HepG2 (cell line): ENCODE measurements around the gene NOP58. TPM values are rescaled to one million over a fixed set of nuclear protein-coding genes. Genes with fewer than 3 reads are reported as not detected.

Source experiments
- ATF3 ChIP-seq: sonication (generic); formaldehyde crosslinking; IDR thresholded peaks from 2 replicates; pipeline ENCODE4 v1.4.0; 2020; ENCODE audit warnings: missing genetic modification reagents
- EZH2 ChIP-seq: conservative IDR thresholded peaks from 2 replicates; pipeline ENCODE4 v1.6.1; 2012; ENCODE audit warnings: mild to moderate bottlenecking, low read depth, low read length, moderate library complexity
- GFI1 ChIP-seq: sonication (generic); formaldehyde crosslinking; IDR thresholded peaks from 2 replicates; pipeline ENCODE4 v1.5.0; 2020; ENCODE audit warnings: missing genetic modification reagents, mild to moderate bottlenecking, borderline replicate concordance
- KIAA2018 ChIP-seq: sonication (generic); formaldehyde crosslinking; IDR thresholded peaks from 2 replicates; pipeline ENCODE4 v1.5.0; 2020; ENCODE audit warnings: mild to moderate bottlenecking, missing genetic modification reagents, borderline replicate concordance
- MED1 ChIP-seq: sonication (generic); formaldehyde crosslinking; IDR thresholded peaks from 2 replicates; pipeline ENCODE4 v1.4.0; 2020; ENCODE audit warnings: missing genetic modification reagents
- MYC ChIP-seq: sonication (generic); formaldehyde crosslinking; IDR thresholded peaks from 2 replicates; pipeline ENCODE4 v1.9.0; 2021; ENCODE audit warnings: missing genetic modification reagents, borderline replicate concordance
- PAX8 ChIP-seq: sonication (generic); formaldehyde crosslinking; IDR thresholded peaks from 2 replicates; pipeline ENCODE4 v1.8.0; 2022; ENCODE audit warnings: mild to moderate bottlenecking, missing genetic modification reagents, borderline replicate concordance
- PHF21A ChIP-seq: sonication (generic); formaldehyde crosslinking; IDR thresholded peaks from 2 replicates; pipeline ENCODE4 v1.5.0; 2020; ENCODE audit warnings: mild to moderate bottlenecking, missing genetic modification reagents
- RNF2 ChIP-seq: fragments of 450-650 bp; conservative IDR thresholded peaks from 2 replicates; pipeline ENCODE4 v1.6.1; 2016; ENCODE audit warnings: low read depth
- TCF12 ChIP-seq, 2 experiments: fragments of 450-650 bp in 1 of 2; sonication (generic) in 1 of 2; formaldehyde crosslinking in 1 of 2; IDR thresholded peaks; 2 replicates each; pipeline versions ENCODE4 v1.6.1 to v1.8.0; 2017 to 2022; ENCODE audit warnings: antibody characterized with exemption in 1 of 2, mild to moderate bottlenecking in 1 of 2, missing genetic modification reagents in 1 of 2, moderate library complexity in 1 of 2
- TFDP1 ChIP-seq: IDR thresholded peaks from 2 replicates; pipeline ENCODE4 v1.6.1; 2016; ENCODE audit warnings: missing compliant biosample characterization, missing genetic modification reagents, borderline replicate concordance
- ZFP1 ChIP-seq: IDR thresholded peaks from 2 replicates; pipeline ENCODE4 v1.6.1; 2016
- ZNF232 ChIP-seq: sonication (generic); formaldehyde crosslinking; IDR thresholded peaks from 2 replicates; pipeline ENCODE4 v1.4.0; 2020; ENCODE audit warnings: missing genetic modification reagents, borderline replicate concordance
- ZNF317 ChIP-seq: sonication (generic); formaldehyde crosslinking; IDR thresholded peaks from 2 replicates; pipeline ENCODE4 v1.5.0; 2020; ENCODE audit warnings: mild to moderate bottlenecking, missing genetic modification reagents
- ZNF547 ChIP-seq: sonication (generic); formaldehyde crosslinking; IDR thresholded peaks from 2 replicates; pipeline ENCODE4 v1.5.1; 2020; ENCODE audit warnings: mild to moderate bottlenecking, missing genetic modification reagents
- ZNF589 ChIP-seq: sonication (generic); formaldehyde crosslinking; conservative IDR thresholded peaks from 2 replicates; pipeline ENCODE4 v1.8.0; 2022; ENCODE audit warnings: mild to moderate bottlenecking, moderate library complexity, missing genetic modification reagents
- polyA plus RNA-seq, 8 experiments: library from polyadenylated mRNA; depleted of rRNA in 3 of 8; stranded (reverse) in 7 of 8; unstranded in 1 of 8; fragments of >200 nt; fragmentation: Illumina TruSeq in 4 of 8; extraction: Trizol in 4 of 8; gene quantifications; 2 replicates each; pipeline versions ENCODE4 v1.2.1 to v1.2.3, GENCODE V29; 2011 to 2016; ENCODE audit warnings: low read depth in 4 of 8, missing spikeins in 1 of 8, mixed read lengths in 1 of 8; ENCODE audit not compliant: insufficient read depth in 1 of 8
- total RNA-seq, 5 experiments: library from RNA; depleted of rRNA; stranded (reverse); fragments of >200 nt; fragmentation: Illumina TruSeq; extraction: Trizol; gene quantifications; 2 replicates each; pipeline ENCODE4 v1.2.3, GENCODE V29; 2016; ENCODE audit warnings: low read depth in 1 of 5

The NOP58 gene
- total and polyA plus RNA-seq, 2 of the 13 experiments (the other 11 are each of a cell fraction or from before 2014, with no cell fraction given) = 74.9 to 203 TPM

GRCh38 chr2:202339071-202339870, 73.7 kb downstream of the NOP58 start (continued):
- TF ChIP-seq KIAA2018 (CRISPR knock-in tag) (no peak), ZNF547 (CRISPR knock-in tag) (no peak), MED1 (0 out of 2 replicates have a peak, but pooled peaks have one; percentile 24), ZNF589 (CRISPR knock-in tag) (0 out of 2 replicates have a peak, but pooled peaks have one; percentile 16), PAX8 (no peak), ZNF232 (CRISPR knock-in tag) (no peak), ATF3 (CRISPR knock-in tag) (peak; percentile 30; the same call in 1 of the 2 replicates), MYC (CRISPR knock-in tag) (peak; percentile 52; the same call in 1 of the 2 replicates), TCF12 (IDR thresholded peaks at IDR 0.05) (no peak), TCF12 (CRISPR knock-in tag; IDR thresholded peaks at IDR 0.05) (no peak), ZNF317 (CRISPR knock-in tag) (peak; percentile 73), ZFP1 (CRISPR knock-in tag) (no peak), TFDP1 (CRISPR knock-in tag) (peak; percentile 57; the same call in 1 of the 2 replicates), EZH2 (no peak), RNF2 (peak; percentile 72), PHF21A (0 out of 2 replicates have a peak, but pooled peaks have one; percentile 15), GFI1 (CRISPR knock-in tag) (peak; percentile 37; the same call in 1 of the 2 replicates)
